GM06990 (cell line): ENCODE measurements around the gene CTNNA2.

Source experiments
- DNase-seq: peaks from one replicate; pipeline ENCODE4 v3.0.0-alpha.2; 2011; ENCODE audit not compliant: insufficient read length; ENCODE audit errors: extremely low read depth
- H3K27me3 ChIP-seq: replicated peaks from 2 replicates; pipeline ENCODE4 v1.6.0; 2011; ENCODE audit warnings: low read length; ENCODE audit not compliant: control insufficient read depth, insufficient read depth
- H3K36me3 ChIP-seq: 2 replicates; pipeline ENCODE4 v1.5.1; 2011; ENCODE audit warnings: low read length; ENCODE audit not compliant: control insufficient read depth, insufficient read depth
- H3K4me3 ChIP-seq: replicated peaks from 2 replicates; pipeline ENCODE4 v1.5.1; 2011; ENCODE audit warnings: low read depth, mild to moderate bottlenecking, control low read depth, low read length
- CTCF ChIP-seq: IDR thresholded peaks from 2 replicates; pipeline ENCODE4 v1.5.1; 2011; ENCODE audit warnings: low read length, control low read depth, mild to moderate bottlenecking, inconsistent platforms; ENCODE audit not compliant: insufficient read depth, poor library complexity, severe bottlenecking

Gene CTNNA2

GRCh38 chr2:79686884-79687283 lies 174.0 kb downstream of the CTNNA2 start:
- Histone ChIP-seq H3K27me3 (no peaks in the 10 kb centered on the region), H3K4me3 (no peak overlapping the region), H3K36me3 (no peaks in the 10 kb centered on the region)
- no peak for TF ChIP-seq CTCF
- no peak for DNase-seq

DNA sequence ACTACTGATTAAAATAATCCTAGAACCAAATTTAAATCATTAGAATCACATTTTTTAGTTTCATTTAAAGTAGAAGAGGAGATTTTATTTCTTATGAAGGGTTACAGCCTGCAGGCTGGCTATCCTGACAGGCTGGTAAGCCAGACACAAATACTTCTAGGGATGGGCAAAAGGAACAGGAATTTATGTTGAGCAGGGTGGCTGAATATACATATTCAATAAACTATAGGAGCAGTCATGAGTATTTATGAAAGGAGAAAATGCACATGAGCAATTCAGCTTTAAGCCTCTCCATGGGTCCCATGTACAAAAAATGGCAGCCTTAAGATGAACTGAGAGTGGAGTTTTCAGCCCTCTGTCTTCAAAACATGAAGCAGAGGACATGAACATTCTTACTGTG lies 182.4 kb downstream of the CTNNA2 start:
- Histone ChIP-seq H3K4me3 (no peak overlapping the region), H3K36me3 (no peaks in the 10 kb centered on the region), H3K27me3 (no peaks in the 10 kb centered on the region)
- TF ChIP-seq CTCF, result no peak
- no peak for DNase-seq

DNA sequence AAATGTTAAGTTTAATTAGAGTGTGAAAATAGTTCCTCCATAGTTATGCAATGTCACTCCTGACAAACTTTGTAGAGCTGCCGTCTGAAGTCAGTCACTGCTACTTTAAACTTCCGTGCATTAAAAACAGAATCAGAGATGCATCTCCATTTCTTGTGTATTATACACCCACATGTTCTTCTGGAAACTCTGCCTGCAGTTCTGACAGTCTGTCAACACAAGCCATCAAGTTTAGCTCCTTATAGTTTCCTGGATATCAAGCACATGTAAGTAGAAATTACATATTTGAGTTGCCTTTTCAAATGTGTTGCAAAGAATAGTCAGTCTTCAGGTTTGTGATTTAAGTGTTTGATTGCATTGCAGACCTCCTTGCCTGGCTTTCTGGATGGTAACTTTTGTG lies 184.3 kb downstream of the CTNNA2 start:
- DNase-seq, result no peak
- Histone ChIP-seq H3K36me3 (no peaks in the 10 kb centered on the region), H3K27me3 (no peaks in the 10 kb centered on the region), H3K4me3 (no peak overlapping the region)
- TF ChIP-seq CTCF, result no peak

DNA sequence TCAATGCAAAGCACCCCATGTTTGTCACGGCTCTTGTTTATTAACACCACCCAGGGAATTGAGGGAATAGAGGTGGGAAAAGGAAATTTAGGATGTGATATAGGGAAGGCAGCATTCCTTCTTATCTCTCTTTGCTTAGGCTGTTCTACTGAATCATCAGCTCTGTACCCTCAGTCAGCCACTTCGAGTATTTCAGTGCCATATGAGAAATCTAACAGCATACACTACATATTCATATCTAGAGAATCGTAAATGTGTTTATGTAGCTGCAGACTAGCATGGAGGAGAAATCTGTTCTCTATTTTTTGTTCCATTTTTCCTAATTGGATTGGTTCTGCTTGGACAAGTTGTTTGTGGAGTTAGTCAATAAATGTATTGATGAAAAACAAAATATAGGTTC lies 187.8 kb downstream of the CTNNA2 start:
- H3K4me3 ChIP-seq, result no peak overlapping the region
- no peaks in the 10 kb centered on the region for H3K27me3 ChIP-seq
- H3K36me3 ChIP-seq, result no peaks in the 10 kb centered on the region
- DNase-seq, result no peak
- TF ChIP-seq CTCF, result no peak

- no peaks in the 10 kb centered on the region for H3K36me3 ChIP-seq
- TF ChIP-seq CTCF, result no peak
- H3K4me3 ChIP-seq, result no peak overlapping the region
- DNase-seq, result no peak
- H3K27me3 ChIP-seq, result no peaks in the 10 kb centered on the region
These were observed 190.1 kb downstream of the CTNNA2 start for GRCh38 chr2:79702905-79703304.

GRCh38 chr2:79711098-79711497 lies 198.2 kb downstream of the CTNNA2 start:
- Histone ChIP-seq H3K36me3 (no peaks in the 10 kb centered on the region), H3K4me3 (no peak overlapping the region), H3K27me3 (no peaks in the 10 kb centered on the region)
- no peak for DNase-seq
- no peak for TF ChIP-seq CTCF
